ENCODE data around the gene MAJIN.

DNA sequence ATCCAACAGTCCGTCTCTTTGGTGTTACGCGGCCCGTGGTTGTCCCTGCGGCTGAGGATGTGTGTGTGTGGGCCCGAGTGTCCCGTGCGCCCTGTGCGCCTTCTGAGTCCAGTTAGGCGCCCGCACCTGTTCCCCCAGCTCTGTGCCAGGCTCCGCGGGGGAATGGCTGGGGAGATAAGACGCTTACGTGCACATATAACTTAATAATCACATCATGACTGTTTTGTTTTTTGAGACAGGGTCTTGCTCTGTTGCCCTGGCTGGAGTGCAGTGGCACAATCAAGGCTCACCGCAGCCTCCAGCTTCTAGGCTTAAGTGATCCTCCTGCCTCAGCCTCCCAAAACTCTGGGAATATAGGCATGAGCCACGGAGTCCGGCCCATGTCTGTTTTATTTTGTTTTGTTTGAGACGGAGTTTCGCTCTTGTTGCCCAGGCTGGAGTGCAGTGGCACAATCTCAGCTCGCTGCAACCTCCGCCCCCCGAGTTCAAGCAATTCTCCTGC is 42.9 kb upstream of the MAJIN start:
- TF ChIP-seq, protein P1, sequence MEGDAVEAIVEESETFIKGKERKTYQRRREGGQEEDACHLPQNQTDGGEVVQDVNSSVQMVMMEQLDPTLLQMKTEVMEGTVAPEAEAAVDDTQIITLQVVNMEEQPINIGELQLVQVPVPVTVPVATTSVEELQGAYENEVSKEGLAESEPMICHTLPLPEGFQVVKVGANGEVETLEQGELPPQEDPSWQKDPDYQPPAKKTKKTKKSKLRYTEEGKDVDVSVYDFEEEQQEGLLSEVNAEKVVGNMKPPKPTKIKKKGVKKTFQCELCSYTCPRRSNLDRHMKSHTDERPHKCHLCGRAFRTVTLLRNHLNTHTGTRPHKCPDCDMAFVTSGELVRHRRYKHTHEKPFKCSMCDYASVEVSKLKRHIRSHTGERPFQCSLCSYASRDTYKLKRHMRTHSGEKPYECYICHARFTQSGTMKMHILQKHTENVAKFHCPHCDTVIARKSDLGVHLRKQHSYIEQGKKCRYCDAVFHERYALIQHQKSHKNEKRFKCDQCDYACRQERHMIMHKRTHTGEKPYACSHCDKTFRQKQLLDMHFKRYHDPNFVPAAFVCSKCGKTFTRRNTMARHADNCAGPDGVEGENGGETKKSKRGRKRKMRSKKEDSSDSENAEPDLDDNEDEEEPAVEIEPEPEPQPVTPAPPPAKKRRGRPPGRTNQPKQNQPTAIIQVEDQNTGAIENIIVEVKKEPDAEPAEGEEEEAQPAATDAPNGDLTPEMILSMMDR (IDR thresholded peaks at IDR 0.05), result no peak
- no peak for TF ChIP-seq POLR2A (IDR thresholded peaks at IDR 0.05)
